Stimulated activated CD4-positive, alpha-beta T cell treated with anti-CD3 and anti-CD28 coated beads, Interleukin-2, amount 100 ng/mL, for 4 hours (primary cell): ENCODE results near the gene SLC6A13.
"Not testable (repeated sequence)": the region's sequence is repeated elsewhere in the genome, so short reads cannot be mapped to it uniquely, and the experiment has no call there.

ENCODE experiments used
- DNase-seq: peaks from one replicate; pipeline ENCODE4 v3.0.0-alpha.2; 2020; ENCODE audit warnings: low read depth

Gene SLC6A13

DNA sequence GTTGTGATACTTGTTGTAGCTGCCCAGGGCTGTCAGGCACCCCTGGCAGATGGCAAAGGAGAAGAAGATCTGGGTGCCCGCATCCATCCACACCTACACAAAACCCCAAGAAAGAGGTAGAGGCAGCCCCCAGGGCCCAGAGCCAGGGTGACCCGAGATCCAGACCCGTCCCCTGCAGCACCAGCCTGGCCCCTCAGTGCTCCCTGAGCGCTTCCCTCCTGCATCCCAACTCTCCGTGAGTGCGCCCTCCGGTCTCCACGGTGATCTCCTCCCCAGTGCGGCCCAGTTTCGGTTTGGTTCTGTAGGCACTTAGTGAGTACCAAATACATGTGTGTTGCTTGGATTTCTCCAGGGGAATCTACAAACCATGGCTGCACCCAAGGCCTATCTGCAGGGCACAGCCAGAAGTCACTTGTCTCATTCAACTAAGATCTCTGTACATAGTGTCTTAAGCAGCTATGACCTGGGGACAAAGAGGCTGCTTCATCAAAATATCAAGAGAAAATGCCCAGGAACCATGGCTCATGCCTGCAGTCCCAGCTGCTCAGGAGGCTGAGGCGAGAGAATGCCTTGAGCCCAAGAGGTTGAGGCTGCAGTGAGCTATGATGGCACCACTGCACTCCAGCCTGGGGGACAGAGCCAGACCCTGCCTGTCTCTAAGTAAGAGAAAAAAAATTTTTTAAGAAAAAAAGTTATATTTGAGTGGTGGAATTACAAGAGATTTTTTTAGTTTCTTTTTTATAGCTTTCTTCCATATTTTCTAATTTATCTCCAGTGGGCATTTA lies 64.5 kb downstream of the SLC6A13 start:
- no peak for DNase-seq

DNA sequence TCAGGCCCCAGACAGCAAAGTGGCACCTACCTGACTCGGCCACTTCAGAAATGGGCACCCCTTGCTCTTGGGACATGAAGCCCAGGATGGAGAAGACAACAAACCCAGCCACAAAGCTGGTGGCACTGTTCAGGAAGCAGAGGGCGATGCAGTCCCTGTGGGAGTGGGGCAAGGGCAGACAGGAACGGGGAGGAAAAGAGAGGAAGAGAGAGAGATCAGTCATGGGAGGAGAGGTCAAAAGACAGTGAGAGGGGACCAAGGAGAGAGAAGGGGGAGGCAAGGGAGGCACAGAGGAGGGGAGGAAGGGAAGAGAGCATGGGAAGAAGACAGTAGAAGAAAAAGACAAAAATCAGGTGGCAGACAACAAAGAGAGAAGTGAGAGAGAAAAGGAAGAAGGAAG lies 65.3 kb downstream of the SLC6A13 start:
- DNase-seq, result no peak

- no peak for DNase-seq
Observed at GRCh38 chr12:196436-196835, 66.2 kb downstream of the SLC6A13 start.

DNA sequence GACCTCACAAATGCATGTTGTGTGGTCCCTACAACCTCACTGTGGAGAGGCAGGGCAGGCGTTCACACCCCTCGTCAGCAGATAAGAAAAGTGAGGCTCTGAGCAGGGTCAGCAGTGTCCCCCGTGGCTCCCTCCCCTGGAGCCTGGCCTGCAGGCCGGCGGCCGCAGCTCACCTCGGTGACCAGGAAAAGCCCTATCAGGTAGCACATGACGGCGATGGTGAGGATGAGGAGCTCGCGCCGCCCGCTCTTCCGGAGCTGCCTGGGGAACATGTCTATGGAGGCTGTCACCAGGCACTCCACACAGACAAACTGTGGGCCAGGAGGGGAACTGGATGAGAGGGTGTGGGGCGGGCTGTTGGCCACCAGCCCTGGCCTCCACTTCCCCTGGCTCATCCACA lies 66.7 kb downstream of the SLC6A13 start:
- no peak for DNase-seq

GRCh38 chr12:195156-195555 lies 67.5 kb downstream of the SLC6A13 start:
- no peak for DNase-seq

- DNase-seq, result no peak
Observed at GRCh38 chr12:194276-194675, 68.4 kb downstream of the SLC6A13 start.

DNA sequence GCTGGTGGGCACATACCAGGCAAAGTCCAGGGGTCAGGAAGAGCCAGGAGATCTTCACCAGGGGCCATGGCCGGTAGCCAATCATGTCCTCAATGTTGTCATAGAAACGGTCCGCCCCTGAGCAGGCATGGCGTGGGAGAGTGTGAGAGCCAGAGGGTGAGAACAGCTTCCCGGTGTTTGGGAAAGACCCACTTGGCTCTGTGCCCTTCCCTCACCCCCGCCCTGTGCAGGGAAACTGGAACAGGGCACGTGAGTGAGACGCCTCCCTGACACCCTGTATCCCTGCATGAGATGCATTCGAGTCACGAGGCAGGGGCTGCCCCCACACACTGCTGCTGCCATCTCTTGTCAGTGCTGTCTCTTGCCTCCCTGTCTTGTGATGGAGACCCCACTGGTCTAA lies 69.4 kb downstream of the SLC6A13 start:
- no peak for DNase-seq

DNA sequence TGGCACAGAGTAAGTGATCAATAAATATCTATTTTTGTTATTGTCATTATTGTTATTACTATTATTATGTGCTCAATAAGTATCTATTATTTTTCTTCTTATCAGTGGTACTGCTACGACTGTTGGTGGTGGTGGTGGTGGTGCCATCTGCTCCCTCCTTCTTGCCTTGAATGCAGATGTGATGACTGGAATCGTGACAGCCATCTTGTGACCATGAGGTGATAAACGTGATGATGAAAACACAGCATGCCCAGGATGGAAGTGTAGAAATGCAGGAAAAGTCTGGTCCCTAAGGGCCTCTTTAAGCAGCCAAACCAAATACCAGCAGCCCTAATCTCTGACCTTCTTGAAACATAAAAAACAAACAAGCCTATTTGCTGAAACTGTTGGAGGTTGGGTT lies 71.1 kb downstream of the SLC6A13 start:
- no peak for DNase-seq

DNA sequence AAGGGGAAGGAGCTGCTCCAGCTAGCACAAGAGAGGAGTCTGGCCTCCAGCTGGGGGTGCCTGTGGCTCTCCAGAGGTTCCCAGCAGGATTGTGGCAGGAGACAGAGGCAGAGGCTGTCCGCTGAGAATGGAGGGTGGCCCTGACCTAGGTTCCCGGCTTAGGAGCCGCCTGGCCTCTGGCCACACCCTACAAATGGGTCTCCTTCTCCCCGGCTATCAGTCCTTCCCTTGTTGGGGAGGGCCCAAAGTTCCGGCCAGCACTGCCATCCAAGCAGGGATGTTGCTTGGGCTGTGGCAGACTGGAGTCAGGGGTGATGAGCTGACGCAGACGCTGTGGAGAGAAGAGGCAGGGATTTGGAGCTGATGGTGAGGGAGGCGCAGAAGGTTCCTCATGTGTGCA lies 71.8 kb downstream of the SLC6A13 start:
- DNase-seq, result no peak

GRCh38 chr12:189622-189962 lies 73.0 kb downstream of the SLC6A13 start:
- no peak for DNase-seq

DNA sequence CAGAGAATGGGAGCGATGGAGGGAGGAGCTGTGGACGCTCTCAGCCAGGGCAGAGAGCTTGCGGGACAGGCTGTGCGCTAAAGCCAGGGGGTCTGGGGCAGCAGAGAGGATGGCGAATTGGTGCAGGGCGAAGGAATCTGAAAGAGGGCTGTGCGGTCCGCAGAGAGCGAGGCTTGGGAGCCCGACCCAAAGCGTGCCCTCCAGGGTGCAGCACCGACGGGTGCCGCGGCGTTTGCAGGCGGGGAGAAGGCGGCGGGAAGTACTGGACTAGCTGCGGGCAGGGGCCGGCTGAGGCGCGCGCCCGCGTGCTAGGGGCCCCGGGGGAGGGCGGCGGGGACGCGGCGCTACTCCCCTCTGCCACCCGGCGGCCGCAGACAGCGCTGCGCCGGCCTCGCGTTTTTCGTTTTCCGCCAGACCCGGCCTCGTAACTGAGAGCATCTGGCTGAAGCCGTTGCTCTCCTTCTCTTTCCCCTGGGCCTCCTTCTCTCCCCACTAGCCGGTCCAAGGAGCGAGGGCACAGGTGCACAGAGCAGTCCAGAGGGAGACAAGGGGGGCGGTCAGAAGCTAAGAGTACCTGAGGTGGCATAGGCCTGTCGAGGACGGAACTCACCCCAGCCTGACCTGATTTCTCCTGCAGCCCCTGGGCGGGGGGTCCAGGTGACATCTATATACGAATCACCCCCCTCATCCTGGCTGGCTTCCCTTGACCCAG lies 73.6 kb downstream of the SLC6A13 start:
- no peak for DNase-seq

DNA sequence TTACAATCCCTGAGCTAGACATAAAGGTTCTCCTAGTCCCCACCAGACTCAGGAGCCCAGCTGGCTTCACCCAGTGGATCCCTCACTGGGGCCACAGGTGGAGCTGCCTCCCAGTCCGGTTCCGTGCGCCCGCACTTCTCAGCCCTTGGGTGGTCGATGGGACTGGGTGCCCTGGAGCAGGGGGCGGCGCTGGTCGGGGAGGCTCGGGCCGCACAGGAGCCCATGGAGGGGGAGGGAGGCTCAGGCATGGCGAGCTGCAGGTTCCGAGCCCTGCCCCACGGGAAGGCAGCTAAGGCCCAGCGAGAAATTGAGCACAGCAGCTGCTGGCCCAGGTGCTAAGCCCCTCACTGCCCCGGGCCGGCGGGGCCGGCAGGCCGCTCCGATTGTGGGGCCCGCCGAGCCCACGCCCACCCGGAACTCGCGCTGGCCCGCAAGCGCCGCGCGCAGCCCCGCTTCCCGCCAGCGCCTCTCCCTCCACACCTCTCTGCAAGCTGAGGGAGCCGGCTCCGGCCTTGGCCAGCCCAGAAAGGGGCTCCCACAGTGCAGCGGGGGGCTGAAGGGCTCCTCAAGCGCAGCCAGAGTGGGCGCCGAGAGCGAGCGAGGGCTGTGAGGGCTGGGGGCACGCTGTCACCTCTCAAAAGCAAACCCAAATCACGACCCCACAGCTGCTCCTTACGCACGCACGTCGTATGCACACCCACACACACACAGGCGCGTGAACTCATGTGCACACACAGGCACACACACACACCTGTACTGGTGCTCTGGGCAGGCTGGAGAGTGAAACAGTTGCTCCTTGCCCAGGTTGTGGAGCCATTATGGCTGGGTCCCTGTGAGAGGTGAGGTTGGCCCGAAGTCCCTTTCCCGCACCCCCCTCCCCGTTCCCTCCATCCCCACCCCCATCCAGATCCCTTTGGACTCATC lies 74.4 kb downstream of the SLC6A13 start:
- not testable (repeated sequence) for DNase-seq

GRCh38 chr12:186006-186625 lies 76.5 kb downstream of the SLC6A13 start:
- no peak for DNase-seq

DNA sequence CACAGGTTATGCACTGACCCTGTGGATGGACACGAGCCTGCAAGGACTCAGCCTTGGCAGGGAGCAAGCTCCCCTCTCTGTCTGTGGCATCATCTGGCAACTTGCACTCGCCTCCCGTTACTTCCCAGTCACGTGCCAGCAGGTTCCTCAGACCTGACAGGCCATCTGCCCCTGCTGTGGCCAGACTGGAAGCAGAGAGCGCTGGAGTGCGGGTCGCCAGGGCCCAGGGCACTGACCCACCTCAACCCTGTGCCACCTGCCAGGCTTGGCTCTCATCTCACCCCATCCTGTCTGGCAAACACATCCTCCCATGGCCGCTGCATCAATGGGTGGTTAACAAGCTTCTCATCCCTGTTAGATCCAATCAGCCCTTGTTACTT lies 77.1 kb downstream of the SLC6A13 start:
- no peak for DNase-seq

- no peak for DNase-seq
Observed at GRCh38 chr12:184811-185575, 77.6 kb downstream of the SLC6A13 start.

DNA sequence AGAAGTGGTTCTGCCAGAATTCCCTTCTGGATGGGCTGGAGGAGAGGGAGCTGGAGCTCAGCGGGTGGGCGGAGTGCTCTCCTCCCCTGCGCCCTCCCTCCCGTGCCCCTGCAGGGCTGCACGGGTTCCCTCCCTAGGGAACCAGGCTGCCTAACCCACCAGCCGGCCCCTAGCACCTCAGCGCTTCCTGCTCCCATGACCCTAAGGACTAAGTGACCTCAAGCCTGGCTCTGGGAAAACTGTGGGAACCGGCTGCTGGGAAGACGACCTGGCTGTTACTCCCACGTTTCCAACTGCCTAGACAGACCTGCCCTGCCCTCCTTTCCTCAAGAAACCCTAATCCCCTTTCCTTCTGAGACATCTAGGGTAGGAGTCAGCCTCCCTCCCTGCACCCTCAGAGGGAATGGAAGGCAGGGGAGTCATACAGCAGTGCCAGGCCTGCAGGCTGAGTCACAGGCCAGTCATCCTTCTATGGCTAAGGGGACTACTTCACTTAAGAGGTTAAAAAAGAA lies 80.2 kb downstream of the SLC6A13 start:
- DNase-seq, result no peak

- no peak for DNase-seq
Observed at GRCh38 chr12:181921-182320, 80.7 kb downstream of the SLC6A13 start.

DNA sequence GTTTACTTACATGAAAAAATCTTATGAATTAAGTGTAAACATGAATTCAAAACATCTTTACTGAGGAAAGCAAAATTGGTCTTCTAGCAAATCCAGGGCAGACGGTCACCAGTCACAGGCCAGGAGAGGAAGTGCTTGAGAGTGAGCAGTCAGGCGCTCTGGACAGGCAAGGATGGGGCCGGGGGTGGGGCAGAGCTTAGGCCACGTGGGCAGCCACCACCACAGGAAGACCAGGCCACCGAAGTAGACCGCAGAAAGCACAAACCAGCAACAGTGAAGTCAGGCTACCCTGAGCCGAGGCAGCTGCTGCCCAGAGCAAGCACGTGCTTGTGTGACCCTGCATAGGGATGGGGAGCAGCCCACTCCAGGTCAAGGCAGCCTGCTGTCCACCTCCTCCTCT lies 82.2 kb downstream of the SLC6A13 start:
- no peak for DNase-seq

GRCh38 chr12:179885-180284 lies 82.8 kb downstream of the SLC6A13 start:
- DNase-seq, result no peak

- DNase-seq, result no peak
Observed at GRCh38 chr12:179131-179884, 83.3 kb downstream of the SLC6A13 start.

- no peak for DNase-seq
Observed at GRCh38 chr12:178829-179109, 83.9 kb downstream of the SLC6A13 start.
